Measurements from ENCODE around the gene TMTC1.

DNA sequence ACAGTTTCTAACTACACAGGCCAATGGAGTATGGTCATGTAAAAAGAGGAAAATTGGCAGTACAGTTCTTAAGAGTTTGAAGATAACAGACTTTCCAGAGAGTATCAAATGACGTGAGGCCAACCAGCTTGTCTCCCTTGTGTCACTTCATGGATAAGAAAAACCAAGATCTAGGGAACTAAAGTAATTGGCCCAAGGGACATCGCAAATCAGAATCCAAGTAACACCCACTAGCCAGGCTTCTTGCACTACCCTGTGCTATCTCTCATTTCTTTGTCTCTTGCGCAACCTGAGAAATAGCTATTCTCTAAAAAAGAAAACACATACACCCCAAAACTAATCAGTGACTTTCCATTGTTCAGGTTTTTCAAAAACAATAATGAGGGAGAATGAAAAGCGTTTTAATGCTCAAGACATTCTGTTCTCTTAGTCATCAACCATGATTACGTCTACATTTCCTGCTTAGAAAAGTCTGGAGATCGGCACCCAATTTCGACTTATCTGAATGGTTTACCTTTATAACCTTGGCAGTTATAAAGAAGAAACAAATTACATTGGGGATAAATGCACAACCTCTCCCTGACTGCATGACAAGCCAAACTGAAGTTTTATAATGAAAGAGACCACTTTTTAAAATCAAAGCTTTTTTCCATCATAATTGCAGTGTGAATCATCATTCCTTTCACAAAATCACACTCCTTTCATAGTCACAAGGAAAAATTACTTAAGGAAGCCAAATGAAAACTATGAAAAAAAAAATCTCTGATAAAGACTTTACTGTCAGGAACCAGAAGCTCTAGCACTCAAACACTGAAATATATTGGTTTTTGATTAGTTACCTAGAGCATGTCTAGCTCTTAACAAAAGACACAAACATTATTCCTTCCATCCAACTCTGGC is 42.1 kb downstream of the TMTC1 start:
- TF ChIP-seq, protein P1, sequence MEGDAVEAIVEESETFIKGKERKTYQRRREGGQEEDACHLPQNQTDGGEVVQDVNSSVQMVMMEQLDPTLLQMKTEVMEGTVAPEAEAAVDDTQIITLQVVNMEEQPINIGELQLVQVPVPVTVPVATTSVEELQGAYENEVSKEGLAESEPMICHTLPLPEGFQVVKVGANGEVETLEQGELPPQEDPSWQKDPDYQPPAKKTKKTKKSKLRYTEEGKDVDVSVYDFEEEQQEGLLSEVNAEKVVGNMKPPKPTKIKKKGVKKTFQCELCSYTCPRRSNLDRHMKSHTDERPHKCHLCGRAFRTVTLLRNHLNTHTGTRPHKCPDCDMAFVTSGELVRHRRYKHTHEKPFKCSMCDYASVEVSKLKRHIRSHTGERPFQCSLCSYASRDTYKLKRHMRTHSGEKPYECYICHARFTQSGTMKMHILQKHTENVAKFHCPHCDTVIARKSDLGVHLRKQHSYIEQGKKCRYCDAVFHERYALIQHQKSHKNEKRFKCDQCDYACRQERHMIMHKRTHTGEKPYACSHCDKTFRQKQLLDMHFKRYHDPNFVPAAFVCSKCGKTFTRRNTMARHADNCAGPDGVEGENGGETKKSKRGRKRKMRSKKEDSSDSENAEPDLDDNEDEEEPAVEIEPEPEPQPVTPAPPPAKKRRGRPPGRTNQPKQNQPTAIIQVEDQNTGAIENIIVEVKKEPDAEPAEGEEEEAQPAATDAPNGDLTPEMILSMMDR (IDR thresholded peaks at IDR 0.05 in 8 of 11, conservative IDR thresholded peaks at IDR 0.05 in 3 of 11): no peak
- TF ChIP-seq POLR2A (IDR thresholded peaks at IDR 0.05): no peak

All from spleen (tissue), 7 donors.